Measurements from ENCODE around the gene ADAMTSL1. TPM values are rescaled to one million over a fixed set of nuclear protein-coding genes. Genes with fewer than 3 reads are reported as not detected.

The ADAMTSL1 gene
- total and polyA plus RNA-seq, 2 of the 8 experiments (the other 6 are each of a cell fraction or from before 2014, with no cell fraction given) = 0.84 to 1.1 TPM

- H3K4me2 ChIP-seq (ENCODE audit: insufficient read depth in 1 of 2, low read depth in 2 of 2, low read length in 2 of 2) = no peak overlapping the region
- POLR2A ChIA-PET (ENCODE audit: partially characterized antibody) = no interaction called here
- peaks cover 1% of the 10 kb centered on the region; the same call in 1 of the 2 replicates for H3K23me2 ChIP-seq (ENCODE audit: low read depth, low read length)
- H3K56ac ChIP-seq (replicated peaks; ENCODE audit: insufficient read length, low read depth, low read length) = no peak overlapping the region
- peaks cover under 1 to 7% of the 10 kb centered on the region in 2 experiments; a peak in 3 of 4 replicates for H3K9me3 ChIP-seq (ENCODE audit: insufficient read depth in 2 of 2, low read depth in 1 of 2, low read length in 1 of 2)
- no peak for FAIRE-seq
- no peaks in the 10 kb centered on the region for H3K27me3 ChIP-seq (replicated peaks in 1 of 4; ENCODE audit: control insufficient read depth in 3 of 4, extremely low read depth in 1 of 4, insufficient read depth in 3 of 4, low read length in 3 of 4)
- H2BK12ac ChIP-seq (ENCODE audit: low read depth, low read length) = no peak overlapping the region
- H3K4me1 ChIP-seq (replicated peaks in 1 of 4; ENCODE audit: control insufficient read depth in 3 of 4, insufficient read depth in 4 of 4, low read length in 3 of 4) = no peaks in the 10 kb centered on the region
- H3K9ac ChIP-seq (replicated peaks in 1 of 4; ENCODE audit: extremely low read depth in 1 of 4, low read depth in 3 of 4, low read length in 3 of 4) = no peak overlapping the region
- H2BK15ac ChIP-seq (ENCODE audit: low read length) = no peak overlapping the region
- no peak overlapping the region for H4K8ac ChIP-seq (ENCODE audit: extremely low read depth, insufficient read depth, low read length)
- CTCF ChIA-PET (ENCODE audit: partially characterized antibody) = interaction anchor here (1.9 kb wide), 1 partner anchor 85 kb away, joined by 4 read pairs; no protein-coding TSS in a partner anchor
- no peak overlapping the region for H3K27ac ChIP-seq (ENCODE audit: low read depth, low read length)
- H2BK5ac ChIP-seq (ENCODE audit: low read depth, low read length) = no peak overlapping the region
- H4K5ac ChIP-seq (ENCODE audit: insufficient read length, low read depth, low read length) = no peak overlapping the region
- H3K23ac ChIP-seq (ENCODE audit: insufficient read length) = no peak overlapping the region
- DNase-seq (ENCODE audit: low read depth in 1 of 2, low spot score in 2 of 2) = no peak
- H3K14ac ChIP-seq (ENCODE audit: insufficient read length) = no peak overlapping the region
- H2BK20ac ChIP-seq (ENCODE audit: low read length) = no peak overlapping the region
- no peaks in the 10 kb centered on the region for H4K20me1 ChIP-seq (replicated peaks in 1 of 2; ENCODE audit: control insufficient read depth in 1 of 2, insufficient read depth in 2 of 2, low read length in 2 of 2)
- no peak overlapping the region for H3K18ac ChIP-seq (ENCODE audit: extremely low read depth, low read length)
- no peak overlapping the region for H2AFZ ChIP-seq (ENCODE audit: low read length)
- WGBS, 2 experiments (ENCODE audit: extremely low coverage in 1 of 2, insufficient coverage in 1 of 2, insufficient read length in 1 of 2, insufficient replicate concordance in 2 of 2, low coverage in 1 of 2, low lambda C conversion rate in 2 of 2, missing lambda C conversion rate in 1 of 2) = 80% methylated on average over 4 of the region's 4 CpGs; no CpG with 5 or more reads in 1 of the 2 experiments
- TF ChIP-seq SP1 (IDR thresholded peaks at IDR 0.05; ENCODE audit: low read depth, low read length) (no peak), EP300 (IDR thresholded peaks at IDR 0.05; ENCODE audit: borderline replicate concordance in 1 of 2, low read depth in 2 of 2, low read length in 2 of 2) (no peak), RXRA (IDR thresholded peaks at IDR 0.05; ENCODE audit: insufficient read depth, low read depth, low read length) (no peak), CHD1 (IDR thresholded peaks at IDR 0.05; ENCODE audit: low read depth, low read length) (no peak), RNF2 (IDR thresholded peaks at IDR 0.05; ENCODE audit: borderline replicate concordance, low read depth, low read length, missing control alignments, poor library complexity, severe bottlenecking) (no peak), TAF7 (optimal IDR thresholded peaks at IDR 0.05; ENCODE audit: borderline replicate concordance, low read depth, low read length) (no peak), CTCF (IDR thresholded peaks at IDR 0.05; ENCODE audit: control extremely low read depth in 1 of 3, insufficient read depth in 1 of 3, low read depth in 1 of 3, low read length in 3 of 3) (no peak), BACH1 (IDR thresholded peaks at IDR 0.05; ENCODE audit: low read length) (no peak), FOSL1 (IDR thresholded peaks at IDR 0.05; ENCODE audit: insufficient read depth, low read depth, low read length) (no peak)
- H2AK5ac ChIP-seq (ENCODE audit: low read depth, low read length) = no peak overlapping the region
- no peak overlapping the region for H3K4me3 ChIP-seq (ENCODE audit: extremely low read depth in 1 of 4, insufficient read depth in 2 of 4, low read depth in 3 of 4, low read length in 4 of 4)
- H3K79me2 ChIP-seq (ENCODE audit: control insufficient read depth in 1 of 2, insufficient read depth in 2 of 2, low read length in 2 of 2) = no peaks in the 10 kb centered on the region
- H2BK120ac ChIP-seq (replicated peaks; ENCODE audit: low read depth, low read length) = no peak overlapping the region
- H3K4ac ChIP-seq (replicated peaks; ENCODE audit: insufficient read length, low read depth, low read length) = no peak overlapping the region
- no peaks in the 10 kb centered on the region for H3K79me1 ChIP-seq (ENCODE audit: low read depth, low read length)
- no peak overlapping the region for H4K91ac ChIP-seq (replicated peaks; ENCODE audit: insufficient read length, low read length)
- H3K36me3 ChIP-seq (ENCODE audit: control insufficient read depth in 2 of 4, insufficient read depth in 4 of 4, low read length in 3 of 4) = no peaks in the 10 kb centered on the region
These were observed 231.9 kb downstream of the ADAMTSL1 start for GRCh38 chr9:18705796-18706392.

All from H1 (cell line).